ENCODE data around the gene MYLK4. TPM values are rescaled to one million over a fixed set of nuclear protein-coding genes. Genes with fewer than 3 reads are reported as not detected.
"Not testable (repeated sequence)": the region's sequence is repeated elsewhere in the genome, so short reads cannot be mapped to it uniquely, and the experiment has no call there.

MYLK4 gene
- total RNA-seq, 1 donor from 2014 or later, result 0.42 TPM

DNA sequence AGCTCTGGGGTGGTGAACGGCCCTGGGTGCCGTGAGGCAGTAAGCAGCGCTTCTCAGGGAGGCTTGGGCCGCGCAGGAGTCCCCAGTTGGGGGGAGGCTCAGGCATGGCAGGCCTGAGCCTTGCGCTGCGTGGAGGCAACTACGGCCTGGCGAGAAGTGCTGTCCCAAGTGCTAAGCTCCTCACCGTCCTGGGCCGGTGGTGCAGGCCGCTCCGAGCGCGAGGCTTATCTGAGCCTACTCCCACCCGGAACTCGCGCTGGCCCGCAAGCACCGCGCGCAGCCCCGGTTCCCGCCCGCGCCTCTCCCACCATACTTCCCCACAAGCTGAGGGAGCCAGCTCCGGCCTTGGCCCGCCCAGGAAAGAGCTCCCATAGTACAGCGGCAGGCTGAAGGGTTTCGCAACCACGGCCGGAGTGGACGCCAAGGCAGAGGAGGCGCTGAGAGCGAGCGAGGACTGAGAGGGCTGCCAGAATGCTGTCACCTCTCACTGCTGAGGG lies 12.7 kb upstream of the MYLK4 start:
- no peak for DNase-seq (ENCODE audit: low read depth)
- TF ChIP-seq, protein P1, sequence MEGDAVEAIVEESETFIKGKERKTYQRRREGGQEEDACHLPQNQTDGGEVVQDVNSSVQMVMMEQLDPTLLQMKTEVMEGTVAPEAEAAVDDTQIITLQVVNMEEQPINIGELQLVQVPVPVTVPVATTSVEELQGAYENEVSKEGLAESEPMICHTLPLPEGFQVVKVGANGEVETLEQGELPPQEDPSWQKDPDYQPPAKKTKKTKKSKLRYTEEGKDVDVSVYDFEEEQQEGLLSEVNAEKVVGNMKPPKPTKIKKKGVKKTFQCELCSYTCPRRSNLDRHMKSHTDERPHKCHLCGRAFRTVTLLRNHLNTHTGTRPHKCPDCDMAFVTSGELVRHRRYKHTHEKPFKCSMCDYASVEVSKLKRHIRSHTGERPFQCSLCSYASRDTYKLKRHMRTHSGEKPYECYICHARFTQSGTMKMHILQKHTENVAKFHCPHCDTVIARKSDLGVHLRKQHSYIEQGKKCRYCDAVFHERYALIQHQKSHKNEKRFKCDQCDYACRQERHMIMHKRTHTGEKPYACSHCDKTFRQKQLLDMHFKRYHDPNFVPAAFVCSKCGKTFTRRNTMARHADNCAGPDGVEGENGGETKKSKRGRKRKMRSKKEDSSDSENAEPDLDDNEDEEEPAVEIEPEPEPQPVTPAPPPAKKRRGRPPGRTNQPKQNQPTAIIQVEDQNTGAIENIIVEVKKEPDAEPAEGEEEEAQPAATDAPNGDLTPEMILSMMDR (IDR thresholded peaks at IDR 0.05; ENCODE audit: insufficient read depth, low read length, poor library complexity, severe bottlenecking), result no peak
- Histone ChIP-seq H3K36me3 (ENCODE audit: control insufficient read depth, insufficient read depth, low read length) (no peaks in the 10 kb centered on the region), H3K27me3 (ENCODE audit: control insufficient read depth, insufficient read depth, low read length) (no peaks in the 10 kb centered on the region), H3K4me3 (ENCODE audit: low read depth, low read length) (no peak overlapping the region)

DNA sequence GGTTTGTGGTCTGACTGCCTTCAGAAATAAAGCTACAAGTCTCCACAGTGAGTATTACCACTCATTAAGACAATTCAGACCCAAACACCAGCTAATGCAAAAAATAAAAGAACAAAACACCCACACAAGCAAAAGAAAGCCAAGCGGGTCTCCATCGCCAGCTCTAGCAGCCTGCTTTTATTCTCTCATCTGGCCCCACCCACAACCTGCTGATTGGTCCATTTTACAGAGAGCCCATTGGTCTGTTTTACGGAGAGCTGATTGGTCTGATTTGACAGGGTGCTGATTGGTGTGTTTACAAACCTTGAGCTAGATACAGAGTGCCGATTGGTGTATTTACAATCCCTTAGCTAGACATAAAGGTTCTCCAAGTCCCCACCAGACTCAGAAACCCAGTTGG lies 12.1 kb upstream of the MYLK4 start:
- H3K36me3 ChIP-seq (ENCODE audit: control insufficient read depth, insufficient read depth, low read length); DNase-seq (ENCODE audit: low read depth); H3K4me3 ChIP-seq (ENCODE audit: low read depth, low read length); H3K27me3 ChIP-seq (ENCODE audit: control insufficient read depth, insufficient read depth, low read length): not testable (repeated sequence)

DNA sequence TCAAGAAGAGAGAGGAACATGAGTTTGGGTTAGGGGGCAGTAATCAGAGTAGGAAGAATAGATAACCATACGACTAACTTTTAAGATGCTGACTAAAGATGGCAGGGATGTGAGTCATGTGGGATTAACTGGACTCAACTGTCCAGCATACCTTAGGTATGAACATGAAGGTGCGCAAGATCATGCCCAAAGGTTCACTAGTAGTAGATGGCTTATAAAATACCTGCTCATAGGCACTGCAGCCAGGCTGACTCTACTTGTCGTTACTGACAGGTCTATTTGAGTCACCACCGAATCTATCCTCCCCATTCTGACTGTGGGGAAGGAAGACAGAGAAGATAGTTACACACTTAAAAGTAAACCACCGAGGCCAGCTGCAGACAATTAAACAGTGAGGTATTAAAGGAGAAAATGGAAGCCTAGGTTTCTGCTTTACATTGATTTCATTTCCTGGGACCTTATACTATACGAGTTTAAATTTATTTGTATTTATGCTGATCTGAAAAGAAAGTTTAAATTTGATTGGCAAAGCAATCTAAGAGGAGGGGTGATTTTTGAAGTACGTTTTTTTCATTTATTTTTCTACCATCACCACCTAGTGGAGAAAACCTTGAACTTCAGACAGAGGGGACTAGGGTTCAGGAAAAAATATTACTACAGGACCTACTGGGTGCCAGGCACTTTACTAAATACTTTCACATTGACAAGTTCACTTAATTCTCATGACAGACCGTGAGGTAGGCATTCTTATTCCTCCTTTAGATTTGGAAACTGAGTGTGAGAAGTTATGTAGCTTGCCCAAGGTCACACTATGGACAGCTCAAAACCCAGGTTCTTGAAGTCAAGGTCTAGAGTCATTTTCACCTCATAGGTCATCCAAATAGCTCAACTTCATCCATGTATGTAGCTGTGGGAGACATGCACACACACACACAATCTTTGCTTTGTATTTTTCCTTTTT lies 10.4 kb upstream of the MYLK4 start:
- Histone ChIP-seq H3K4me3 (ENCODE audit: low read depth, low read length) (no peak overlapping the region), H3K27me3 (ENCODE audit: control insufficient read depth, insufficient read depth, low read length) (no peaks in the 10 kb centered on the region), H3K36me3 (ENCODE audit: control insufficient read depth, insufficient read depth, low read length) (no peaks in the 10 kb centered on the region)
- no peak for DNase-seq (ENCODE audit: low read depth)
- TF ChIP-seq, protein P1 (IDR thresholded peaks at IDR 0.05; ENCODE audit: insufficient read depth, low read length, poor library complexity, severe bottlenecking), result peak; percentile 18

DNA sequence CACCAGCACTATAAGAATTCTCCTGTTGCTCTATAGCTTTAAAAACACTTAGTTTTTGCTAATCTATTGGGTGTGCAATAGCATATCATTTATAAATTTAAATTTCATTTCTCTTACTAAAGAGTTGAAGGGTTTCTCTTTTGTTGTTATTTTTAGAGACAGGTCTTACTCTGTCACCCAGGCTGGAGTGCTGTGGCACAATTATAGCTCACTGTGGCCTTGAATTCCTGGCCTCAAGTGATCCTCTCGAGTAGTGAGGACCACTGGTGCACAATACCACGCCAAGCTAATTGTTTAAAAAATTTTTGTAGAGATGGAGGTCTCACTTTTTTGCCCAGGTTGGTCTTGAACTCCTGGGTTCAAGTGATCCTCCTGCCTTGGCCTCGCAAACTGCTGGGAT lies 8.3 kb upstream of the MYLK4 start:
- no peaks in the 10 kb centered on the region for H3K36me3 ChIP-seq (ENCODE audit: control insufficient read depth, insufficient read depth, low read length)
- H3K27me3 ChIP-seq (ENCODE audit: control insufficient read depth, insufficient read depth, low read length), result no peaks in the 10 kb centered on the region
- no peak for DNase-seq (ENCODE audit: low read depth)
- H3K4me3 ChIP-seq (ENCODE audit: low read depth, low read length), result no peak overlapping the region
- TF ChIP-seq, protein P1 (IDR thresholded peaks at IDR 0.05; ENCODE audit: insufficient read depth, low read length, poor library complexity, severe bottlenecking), result no peak

DNA sequence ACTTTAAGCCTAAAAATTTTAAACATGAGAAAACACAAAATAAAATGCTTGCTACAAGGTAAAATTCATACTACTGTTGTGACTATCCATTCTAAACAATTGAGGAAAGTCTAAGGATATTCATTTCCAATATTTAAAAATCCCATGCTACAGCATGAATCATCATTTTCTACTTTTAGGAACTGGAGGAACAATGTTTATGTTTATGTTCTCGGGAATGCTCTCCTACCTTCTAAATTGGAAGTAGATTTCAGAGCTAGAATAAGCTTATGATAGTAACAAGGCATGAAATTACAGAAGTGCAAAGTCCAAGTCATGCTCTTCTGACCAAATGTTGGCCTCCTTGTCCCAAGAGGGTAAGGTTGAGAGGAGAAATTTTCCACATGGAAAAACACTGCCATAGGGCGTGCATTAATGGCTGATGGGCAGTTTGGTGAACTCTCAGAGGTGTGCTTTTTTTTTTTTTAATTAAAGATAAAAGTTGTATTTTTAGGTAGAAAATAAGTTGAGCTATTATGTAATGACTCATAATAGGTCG lies 6.0 kb upstream of the MYLK4 start:
- TF ChIP-seq, protein P1 (IDR thresholded peaks at IDR 0.05; ENCODE audit: insufficient read depth, low read length, poor library complexity, severe bottlenecking), result no peak
- DNase-seq (ENCODE audit: low read depth), result no peak
- no peak overlapping the region for H3K4me3 ChIP-seq (ENCODE audit: low read depth, low read length)
- no peaks in the 10 kb centered on the region for H3K36me3 ChIP-seq (ENCODE audit: control insufficient read depth, insufficient read depth, low read length)
- no peaks in the 10 kb centered on the region for H3K27me3 ChIP-seq (ENCODE audit: control insufficient read depth, insufficient read depth, low read length)

DNA sequence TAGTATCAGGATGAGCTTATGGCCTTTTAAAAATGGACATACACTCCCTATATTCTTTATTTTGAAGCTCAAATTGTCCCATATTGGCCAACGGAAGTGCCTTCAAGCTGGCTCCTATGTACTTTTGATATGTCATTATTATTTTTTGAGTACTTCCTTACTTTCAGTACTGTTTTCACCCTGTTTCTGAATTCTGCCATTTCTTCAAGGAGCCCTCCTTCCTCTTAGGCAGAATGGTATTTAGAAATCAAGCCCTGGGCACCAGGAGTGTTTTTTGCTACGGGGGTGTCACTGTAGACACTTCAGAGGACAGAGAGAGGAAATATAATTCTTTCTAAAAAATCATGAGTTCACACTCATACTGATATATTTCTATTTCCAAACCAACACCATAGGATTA lies 5.5 kb upstream of the MYLK4 start:
- no peaks in the 10 kb centered on the region for H3K36me3 ChIP-seq (ENCODE audit: control insufficient read depth, insufficient read depth, low read length)
- DNase-seq (ENCODE audit: low read depth), result no peak
- H3K27me3 ChIP-seq (ENCODE audit: control insufficient read depth, insufficient read depth, low read length), result no peaks in the 10 kb centered on the region
- no peak overlapping the region for H3K4me3 ChIP-seq (ENCODE audit: low read depth, low read length)
- TF ChIP-seq, protein P1 (IDR thresholded peaks at IDR 0.05; ENCODE audit: insufficient read depth, low read length, poor library complexity, severe bottlenecking), result no peak
